ENCODE results near the gene CORO1C.

DNA sequence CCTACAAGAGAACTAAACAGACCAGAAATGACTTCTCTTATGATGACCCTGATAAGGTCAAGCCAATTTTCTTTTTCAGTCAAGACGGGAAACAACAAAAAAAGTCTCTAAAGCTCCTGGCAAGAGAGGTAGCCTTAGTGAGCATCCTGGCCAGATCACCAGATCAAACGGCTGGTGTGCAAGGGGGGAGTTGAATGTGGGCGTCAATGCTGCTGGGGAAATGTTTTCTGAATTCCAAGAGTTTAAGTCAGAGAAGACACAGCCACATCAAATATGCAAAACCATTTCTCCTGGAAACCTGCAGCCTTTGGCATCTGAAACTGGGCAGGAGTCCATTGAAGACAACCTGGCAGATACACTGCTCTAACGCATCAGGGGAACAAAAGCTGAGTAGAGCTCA lies 81.6 kb downstream of the CORO1C start:
- TF ChIP-seq EZH2 (IDR thresholded peaks at IDR 0.05; ENCODE audit: borderline replicate concordance, low read depth, low read length, severe bottlenecking) (no peak), CTCF (IDR thresholded peaks at IDR 0.05; ENCODE audit: borderline replicate concordance, extremely low read depth, low read length, poor library complexity, severe bottlenecking) (no peak)

All from DND-41 (cell line).